HG03095 (cell line): Measurements from ENCODE around the gene CDK6.
A peak's percentile ranks its signal among the peaks of the same experiment; 100 is the strongest.

Experiments used
- ATAC-seq: cut with Tn5 transposase; IDR thresholded peaks from one replicate; pipeline ENCODE4 v1.9.1; 2021; ENCODE audit warnings: moderate library complexity; ENCODE audit not compliant: unreplicated experiment

Gene CDK6

GRCh38 chr7:92847305-92847704 lies 10.9 kb upstream of the CDK6 start:
- ATAC-seq, result no peak

DNA sequence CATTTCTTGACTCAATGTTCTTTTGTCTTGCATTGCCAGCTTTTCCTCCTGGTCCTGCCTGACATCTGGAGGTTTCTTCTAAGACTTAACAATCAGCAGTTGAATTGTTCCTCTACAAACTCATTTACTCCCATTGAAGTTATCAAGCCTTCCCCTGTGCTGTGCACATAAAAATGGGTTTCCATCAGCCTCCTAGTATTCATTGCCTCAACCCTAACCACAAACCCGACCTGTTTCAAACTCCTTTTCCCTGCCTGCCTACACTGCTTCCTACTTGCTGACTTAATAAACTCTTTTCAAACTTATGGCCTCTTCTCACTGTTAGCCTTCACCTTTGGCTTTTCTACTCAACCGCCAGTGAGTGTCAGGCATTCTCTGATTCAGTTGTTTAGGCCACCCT lies 9.4 kb upstream of the CDK6 start:
- ATAC-seq, result no peak

- no peak for ATAC-seq
Measured at GRCh38 chr7:92843781-92844180, 7.4 kb upstream of the CDK6 start.

GRCh38 chr7:92843034-92843760 lies 6.8 kb upstream of the CDK6 start:
- ATAC-seq, result no peak

- no peak for ATAC-seq
Measured at GRCh38 chr7:92841192-92841591, 4.8 kb upstream of the CDK6 start.

DNA sequence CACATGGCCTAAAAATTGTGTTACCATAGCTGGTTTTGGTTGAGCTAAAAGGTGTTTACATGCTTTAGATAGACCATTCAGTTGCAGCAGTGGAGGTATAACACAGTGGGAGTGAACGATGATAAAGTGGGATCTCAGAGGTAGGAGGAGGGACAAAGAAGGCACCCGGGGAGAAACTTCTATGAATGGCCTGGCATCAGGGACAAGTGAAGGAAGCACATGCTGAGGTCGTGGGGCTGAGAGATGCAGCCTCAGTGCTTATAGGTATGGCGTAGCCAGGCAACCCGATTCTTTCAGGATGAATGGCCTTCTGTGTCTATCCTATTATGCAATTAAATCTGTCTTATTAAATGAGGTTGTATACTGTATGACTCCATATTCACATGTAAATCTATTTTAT lies 3.9 kb upstream of the CDK6 start:
- no peak for ATAC-seq

DNA sequence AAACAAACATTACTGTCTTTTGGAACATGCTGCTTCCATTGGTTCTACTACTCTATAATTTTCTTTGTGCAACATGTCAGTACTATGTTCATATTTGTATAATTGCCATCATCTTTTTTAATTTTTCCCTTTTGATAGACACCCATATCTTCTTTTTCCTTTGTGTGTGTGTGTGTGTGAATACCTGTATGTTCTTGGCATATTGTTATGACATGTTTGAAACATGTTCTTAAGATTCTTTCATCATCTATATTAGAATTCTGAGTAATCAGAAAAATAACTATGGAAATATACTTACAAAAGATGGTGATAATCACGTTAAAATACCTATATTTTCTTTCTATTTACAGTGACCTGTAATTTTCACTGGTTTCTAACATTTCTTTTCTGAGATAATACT lies 3.5 kb upstream of the CDK6 start:
- no peak for ATAC-seq

DNA sequence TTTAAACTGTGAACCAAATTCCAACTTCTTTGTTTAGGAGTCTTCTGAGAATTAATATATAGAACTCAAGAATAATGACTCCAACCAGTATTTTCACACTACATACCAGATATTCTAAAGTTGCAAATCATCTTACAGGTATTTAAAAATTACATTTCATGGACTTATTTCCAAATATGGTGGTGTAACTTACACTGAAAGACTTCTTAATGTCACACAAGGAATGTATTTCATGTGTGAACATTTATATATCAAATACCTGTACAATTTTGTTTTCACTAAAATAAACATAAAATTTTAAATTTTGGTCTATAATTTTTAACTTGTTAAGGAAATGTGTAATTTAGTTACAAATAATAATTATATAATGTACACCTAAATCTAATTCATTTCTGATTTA lies 2.6 kb upstream of the CDK6 start:
- ATAC-seq, result no peak

GRCh38 chr7:92837000-92837749 lies 802 bp upstream of the CDK6 start:
- ATAC-seq, result no peak

- ATAC-seq, result no peak
Measured at GRCh38 chr7:92835851-92836488, 403 bp downstream of the CDK6 start.

DNA sequence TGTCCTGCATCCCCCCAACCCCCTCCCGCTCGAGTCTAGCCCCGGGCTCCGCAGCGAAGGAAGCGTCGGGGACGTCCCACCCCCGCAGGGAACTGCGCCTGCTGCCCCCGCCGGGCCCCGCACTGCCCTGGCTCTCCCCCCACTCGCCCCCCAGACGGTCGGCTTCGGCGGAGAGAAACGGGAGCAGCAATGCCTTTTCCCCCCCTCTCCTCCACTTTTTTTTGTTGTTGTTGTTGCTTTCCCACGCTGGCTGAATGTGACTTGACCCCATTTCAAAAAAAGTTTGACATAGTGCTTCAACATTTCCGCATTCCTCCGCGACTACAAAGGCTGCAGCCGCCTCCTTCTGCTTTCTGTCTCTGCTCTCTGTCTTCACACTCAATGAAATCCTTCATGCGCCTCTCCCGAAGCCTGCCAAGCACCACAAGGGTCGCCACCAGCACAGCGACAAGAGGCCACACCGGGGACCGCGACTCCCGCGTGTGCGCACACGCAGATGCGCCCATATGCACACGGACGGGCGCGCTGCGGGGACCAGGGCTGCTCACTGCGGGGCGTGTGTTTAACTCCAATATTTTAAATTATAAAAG lies 1.0 kb downstream of the CDK6 start:
- no peak for ATAC-seq

DNA sequence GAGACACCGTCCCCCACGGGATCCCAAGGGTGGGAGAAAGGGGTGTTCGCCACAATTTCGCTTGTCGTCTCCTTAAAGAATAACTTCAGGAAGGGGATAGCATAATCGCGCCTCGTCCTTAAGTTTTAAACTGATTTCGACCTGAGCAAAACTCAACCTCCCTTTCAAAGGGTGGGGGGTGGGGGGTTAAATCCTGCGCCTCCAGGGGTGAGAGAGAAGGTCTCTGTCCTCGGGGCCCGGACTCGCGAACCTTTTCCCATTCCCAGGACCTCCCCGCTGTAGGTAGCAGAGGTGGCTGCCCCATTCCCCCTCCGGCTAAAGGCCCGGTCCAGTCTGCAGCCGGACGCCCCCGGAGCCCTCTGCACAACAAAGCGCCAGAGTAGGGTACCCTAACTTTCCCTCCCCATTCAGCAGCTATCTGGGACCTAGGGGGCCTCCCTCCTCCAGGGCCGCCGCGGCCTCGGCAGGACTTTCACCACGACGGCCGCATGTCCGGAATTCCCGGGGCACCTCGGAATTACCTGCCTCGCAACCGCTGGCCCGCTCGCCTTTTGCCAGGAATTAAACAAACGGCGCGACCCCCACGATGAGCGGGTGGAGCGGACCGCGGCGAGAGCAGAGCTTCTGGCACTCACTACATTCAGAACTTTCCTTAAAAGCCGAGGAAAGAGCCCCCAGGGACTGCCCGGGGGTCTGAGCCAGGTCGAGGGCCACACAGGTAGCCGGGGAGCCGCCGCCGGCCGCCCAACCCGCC lies 1.7 kb downstream of the CDK6 start:
- ATAC-seq, result no peak

DNA sequence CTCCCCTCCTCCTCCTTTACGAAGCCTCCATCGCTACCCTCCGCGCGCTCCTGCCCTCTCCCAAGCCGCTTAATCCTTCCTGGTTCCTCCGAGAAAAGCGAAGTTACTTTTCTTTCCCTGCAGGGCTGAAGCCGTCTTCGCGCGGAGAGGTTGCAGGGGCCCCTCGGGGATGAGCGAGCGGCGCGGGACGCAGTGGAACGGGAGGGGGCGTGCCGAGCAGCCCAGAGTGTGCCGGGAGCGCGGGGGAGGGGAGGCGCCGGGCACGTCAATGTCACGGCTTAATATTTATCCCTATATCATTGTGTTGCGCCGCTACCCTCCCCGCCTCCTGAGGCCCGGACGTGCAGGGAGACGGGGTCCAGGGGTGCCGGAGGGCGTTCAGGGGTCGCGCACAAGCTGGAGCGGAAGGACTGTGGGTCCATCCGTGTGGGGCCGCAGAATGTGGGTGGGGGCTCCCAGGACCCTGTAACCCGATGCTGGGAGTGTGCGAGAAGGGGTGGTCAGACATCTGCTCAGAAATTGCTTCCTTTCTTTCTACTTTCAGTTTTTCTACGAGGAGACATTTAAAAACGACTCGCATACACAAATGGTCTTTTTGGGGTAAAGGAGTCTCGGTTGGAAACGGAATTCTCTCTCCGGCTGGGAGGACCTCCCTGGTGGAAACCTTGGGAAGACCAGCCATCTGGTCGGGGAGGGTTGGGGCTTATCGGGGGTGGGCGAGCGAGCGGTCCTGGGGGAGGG lies 2.4 kb downstream of the CDK6 start:
- ATAC-seq, result peak; percentile 43

DNA sequence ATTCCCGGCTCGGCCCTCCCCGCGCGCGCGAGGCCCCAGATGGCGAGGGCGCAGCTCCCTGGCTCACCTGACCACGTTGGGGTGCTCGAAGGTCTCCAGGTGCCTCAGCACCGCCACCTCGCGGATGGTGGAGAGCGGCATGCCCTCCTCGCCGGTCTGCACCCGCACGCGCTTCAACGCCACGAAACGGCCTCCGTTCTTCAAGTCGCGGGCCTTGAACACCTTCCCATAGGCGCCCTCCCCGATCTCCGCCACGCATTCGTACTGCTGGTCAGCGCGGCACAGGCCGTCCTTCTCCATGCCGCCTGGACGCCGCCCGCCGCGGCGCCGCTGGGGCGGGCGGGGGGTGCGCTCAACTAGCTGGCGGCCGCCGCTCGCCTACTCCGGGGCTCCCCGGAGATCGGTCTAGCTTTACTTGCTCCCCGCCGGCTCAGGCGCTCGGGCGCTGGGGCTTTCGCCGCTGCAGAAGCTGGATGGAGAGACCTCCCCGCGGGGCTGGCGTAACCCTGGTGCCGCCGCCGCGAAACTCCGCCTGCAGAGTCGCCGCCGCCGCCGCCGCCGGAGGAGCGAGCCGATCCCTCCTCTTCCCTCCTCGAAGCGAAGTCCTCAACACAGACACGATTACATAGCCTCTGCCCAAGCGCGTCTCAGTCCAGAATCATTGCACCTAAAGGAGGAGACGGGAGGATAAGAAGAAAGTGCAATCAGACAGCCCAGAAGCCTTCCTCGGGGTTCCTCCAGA lies 3.2 kb downstream of the CDK6 start:
- peak; percentile 59 for ATAC-seq

DNA sequence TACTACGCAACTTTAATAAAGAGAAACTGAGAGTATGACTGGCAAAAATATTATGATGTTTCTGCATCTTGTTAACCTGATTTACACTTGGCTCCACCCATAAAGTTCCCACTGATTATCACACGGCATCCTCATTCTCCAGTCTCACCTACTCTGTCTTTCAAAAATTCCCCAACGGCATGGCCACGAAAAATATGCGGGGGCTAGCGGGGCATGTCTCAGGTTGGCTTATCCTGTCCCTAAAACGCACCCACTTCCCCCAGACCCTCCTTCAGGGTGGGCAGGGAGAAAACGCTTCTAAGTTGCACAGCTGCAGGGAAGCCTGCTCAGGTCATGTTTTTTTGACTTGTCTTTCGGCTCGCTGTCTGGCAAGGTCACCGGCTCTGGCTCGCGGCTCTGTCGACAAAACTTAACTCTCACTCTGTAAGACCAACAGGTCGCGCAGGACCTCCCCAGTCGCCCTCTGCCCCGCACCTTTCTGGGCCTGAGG lies 3.8 kb downstream of the CDK6 start:
- peak; percentile 0 for ATAC-seq

- no peak for ATAC-seq
Measured at GRCh38 chr7:92831716-92832533, 4.4 kb downstream of the CDK6 start.

- ATAC-seq, result no peak
Measured at GRCh38 chr7:92830532-92831110, 5.8 kb downstream of the CDK6 start.

DNA sequence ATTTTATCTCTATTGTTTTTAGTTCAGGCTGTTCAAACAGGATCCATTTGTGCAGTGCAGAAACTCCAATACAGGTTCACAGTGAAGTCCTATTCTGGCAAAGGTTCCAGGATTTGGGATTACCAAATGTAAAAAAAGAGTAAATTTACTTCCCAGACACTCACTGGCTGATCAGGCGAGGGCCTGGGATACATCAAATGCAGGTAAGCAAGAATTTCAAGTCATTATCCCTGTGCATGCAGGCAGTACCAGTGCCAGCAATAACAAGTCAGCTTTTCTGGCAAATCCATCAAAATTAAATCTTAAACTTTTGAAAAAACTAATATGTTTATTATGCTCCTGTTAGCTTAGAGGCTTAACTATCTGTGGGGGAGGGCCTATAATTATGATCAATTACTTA lies 6.3 kb downstream of the CDK6 start:
- no peak for ATAC-seq
